Measurements from ENCODE around the gene ANKS4B.
"Not testable (repeated sequence)": the region's sequence is repeated elsewhere in the genome, so short reads cannot be mapped to it uniquely, and the experiment has no call there.

ANKS4B gene, protein sequence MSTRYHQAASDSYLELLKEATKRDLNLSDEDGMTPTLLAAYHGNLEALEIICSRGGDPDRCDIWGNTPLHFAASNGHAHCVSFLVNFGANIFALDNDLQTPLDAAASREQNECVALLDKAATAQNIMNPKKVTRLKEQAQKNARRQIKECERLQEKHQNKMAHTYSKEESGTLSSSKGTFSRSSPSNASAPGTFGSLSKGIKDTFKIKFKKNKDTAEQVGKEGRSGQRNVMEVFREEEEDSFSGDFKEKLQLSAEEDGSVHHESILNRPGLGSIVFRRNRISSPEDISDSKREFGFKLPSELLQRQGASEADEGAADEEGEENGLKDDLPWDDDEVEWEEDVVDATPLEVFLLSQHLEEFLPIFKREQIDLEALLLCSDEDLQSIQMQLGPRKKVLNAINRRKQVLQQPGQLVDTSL
- 0 reads per million in 4 donors for total RNA-seq

DNA sequence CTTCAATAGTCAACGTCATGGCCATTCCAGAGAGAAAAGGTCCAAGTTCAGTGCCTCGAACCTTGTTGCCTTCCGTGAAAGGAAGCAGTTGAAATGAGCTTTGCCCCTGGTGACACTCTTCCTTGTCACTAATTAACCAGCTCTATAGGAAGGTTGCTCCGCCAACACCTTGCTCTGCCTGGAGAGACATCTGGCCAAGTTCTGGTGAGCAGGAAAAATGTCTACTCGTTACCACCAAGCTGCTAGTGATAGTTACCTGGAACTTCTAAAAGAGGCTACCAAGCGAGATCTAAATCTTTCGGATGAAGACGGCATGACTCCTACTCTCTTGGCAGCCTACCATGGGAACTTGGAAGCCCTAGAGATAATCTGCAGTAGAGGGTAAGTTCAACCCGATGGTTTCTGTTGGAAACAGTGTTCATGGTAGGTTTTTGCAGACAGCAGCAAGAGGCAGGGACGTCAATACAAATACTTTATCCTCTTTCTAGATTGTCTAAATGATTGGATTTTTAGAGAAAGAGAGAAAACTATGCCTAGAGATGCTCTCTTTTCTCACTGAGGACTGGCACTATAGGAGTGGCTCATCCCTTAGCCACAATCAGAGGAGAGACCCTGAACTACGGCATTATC is at the start of gene ANKS4B:
ANKS4B (plus strand) TSS at position 179 of the 630 bp plus-strand sequence; CDS start at position 218, 39 bp downstream.
- DNase-seq: no peak

DNA sequence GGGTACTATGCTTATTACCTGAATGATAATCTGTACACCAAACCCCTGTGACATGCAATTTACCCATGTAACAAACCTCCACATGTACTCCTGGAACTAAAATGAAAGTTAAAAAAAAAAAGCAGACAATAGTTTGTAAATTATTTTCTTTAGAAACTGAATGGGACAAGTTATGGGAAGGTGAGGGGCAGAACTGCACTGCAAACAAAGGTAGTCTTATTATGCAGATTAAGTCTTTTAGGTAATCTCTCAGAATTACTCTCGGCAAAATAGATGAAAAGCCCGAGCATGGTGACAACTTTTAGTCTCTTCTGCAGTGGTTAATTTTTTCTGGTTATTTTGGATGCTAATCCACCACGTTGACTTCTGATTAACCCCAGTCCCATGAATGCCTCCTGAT is 49.5 kb upstream of the ANKS4B start:
- DNase-seq: no peak

DNA sequence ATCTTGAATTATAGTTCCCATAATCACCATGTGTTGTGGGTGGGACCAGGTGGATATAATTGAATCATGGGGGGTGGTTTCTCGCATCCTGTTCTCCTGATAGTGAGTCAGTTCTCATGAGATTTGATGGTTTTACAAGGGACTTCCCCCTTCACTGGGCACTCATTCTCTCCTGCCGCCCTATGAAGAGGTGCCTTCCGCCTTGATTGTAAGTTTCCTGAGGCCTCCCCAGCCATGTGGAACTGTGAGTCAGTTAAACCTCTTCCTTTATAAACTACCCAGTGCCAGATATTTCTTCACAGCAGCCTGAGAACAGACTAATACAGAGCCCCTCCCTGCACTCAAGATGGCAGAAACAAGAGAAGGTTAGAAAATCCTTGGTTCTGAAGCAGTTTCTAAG is 48.7 kb upstream of the ANKS4B start:
- DNase-seq: no peak

DNA sequence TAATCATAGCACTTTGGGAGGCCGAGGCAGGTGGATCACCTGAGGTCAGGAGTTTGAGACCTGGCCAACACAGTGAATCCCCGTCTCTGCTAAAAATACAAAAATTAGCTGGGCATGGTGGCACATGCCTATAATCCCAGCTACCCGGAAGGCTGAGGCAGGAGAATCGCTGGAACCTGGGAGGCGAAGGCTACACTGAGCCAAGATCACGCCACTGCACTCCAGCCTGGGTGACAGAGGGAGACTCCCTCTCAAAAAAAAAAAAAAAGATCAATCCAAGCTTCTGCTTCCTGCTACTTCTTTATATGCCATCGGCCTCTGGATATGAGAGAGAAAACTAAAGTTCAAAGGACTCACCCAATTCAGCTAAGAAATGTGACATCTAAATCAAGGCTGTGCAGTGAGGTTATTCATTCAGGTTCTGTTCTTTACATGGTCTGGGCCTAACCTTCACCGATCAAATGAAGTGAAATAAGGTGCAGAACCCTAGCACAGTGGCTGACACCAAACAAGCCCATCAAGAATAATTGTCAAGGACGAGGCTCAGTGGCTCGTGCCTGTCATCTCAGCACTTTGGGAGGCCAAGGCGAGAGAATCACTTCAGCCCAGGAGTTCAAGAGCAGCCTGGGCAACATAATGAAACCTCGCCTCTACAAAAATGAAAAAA is 47.7 kb upstream of the ANKS4B start:
- DNase-seq: no peak

DNA sequence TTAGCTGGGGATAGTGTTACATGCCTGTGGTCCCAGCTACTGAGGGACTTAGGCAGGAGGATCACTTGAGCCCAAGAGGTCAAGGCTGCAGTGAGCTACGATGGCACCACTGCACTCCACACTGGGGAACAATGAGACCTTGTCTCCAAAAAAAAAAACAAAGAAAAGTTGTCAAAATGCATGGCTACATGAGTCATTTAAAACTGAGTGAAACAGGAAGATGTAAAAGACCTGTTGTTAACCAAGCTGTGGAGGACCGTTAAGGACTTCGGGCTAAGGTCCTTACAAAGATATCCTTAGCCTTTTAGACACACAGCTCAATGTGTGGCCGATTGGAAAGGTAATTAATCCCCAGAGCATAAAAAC is 47.2 kb upstream of the ANKS4B start:
- DNase-seq: no peak

DNA sequence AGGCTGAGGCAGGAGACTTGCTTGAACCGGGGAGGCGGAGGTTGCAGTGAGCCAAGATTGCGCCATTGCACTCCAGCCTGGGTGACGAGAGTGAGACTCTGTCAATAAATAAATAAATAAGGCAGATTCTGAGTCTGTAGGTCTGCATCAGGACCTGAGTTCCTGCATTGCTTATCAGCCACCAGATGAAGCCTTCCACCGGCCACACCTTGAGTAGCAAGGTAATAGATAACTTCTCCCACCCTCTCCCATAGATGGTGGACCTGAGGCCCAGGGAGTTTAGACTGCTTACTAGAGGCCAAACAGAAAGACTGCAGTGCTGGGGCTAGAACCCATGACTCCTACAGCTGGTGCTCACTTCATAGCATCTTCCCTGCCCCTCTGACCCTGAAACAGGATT is 44.2 kb upstream of the ANKS4B start:
- DNase-seq: no peak

DNA sequence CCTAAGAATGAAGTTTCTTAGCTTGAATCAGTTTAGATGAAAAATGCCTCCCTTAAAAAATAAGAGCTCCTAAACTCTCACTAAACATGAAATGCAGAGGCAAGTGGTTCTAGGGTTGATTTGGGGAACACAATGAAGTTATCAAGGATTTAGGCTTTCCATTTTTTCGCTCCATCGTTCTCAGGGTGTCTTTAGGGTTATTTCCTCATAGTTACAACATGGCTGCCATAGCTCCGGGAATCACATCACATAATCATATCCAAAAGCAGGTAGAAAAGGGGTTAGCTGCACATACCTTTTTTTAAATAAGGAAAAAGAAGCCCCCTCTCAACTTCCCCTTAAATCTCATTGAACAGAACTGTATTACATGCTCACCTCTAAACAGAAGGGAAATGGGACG is 43.5 kb upstream of the ANKS4B start:
- no peak for DNase-seq

DNA sequence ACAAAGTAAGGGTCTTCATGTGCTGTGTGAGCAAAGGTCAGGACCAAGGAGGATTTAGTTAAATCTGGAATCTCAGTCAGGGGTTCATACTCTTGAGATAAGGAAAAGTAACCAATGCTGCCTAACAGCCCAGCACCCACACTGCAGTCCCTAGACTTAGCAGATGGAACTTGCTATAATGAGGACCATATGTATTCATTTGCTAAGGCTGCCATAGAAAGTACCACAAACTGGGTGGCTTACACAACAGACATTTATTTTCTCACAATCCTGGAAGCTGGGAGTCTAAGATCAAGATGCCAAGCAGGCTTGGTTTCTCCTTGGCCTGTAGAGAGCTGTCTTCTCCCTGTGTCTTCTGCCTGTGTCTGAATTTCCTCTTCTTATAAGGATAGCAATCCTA is 42.9 kb upstream of the ANKS4B start:
- no peak for DNase-seq

DNA sequence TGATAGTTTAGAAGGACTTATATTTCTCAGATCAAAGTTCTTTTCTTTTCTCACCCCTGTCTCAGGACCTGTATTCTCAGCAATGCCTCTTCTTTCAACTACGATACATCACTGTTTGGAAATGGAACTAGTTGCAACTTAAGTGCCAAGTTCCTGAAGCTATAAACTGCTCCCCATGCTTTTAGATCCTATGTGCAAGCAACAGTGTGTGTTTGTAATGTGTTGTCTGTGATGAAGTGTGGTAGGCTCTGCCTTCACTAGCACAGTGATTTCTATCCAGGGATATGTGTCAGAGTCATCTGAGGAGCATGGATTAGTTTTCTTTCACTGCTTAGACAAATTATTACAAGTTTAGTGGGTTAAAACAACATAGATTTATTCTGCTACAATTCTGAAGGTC is 40.5 kb upstream of the ANKS4B start:
- DNase-seq: no peak

DNA sequence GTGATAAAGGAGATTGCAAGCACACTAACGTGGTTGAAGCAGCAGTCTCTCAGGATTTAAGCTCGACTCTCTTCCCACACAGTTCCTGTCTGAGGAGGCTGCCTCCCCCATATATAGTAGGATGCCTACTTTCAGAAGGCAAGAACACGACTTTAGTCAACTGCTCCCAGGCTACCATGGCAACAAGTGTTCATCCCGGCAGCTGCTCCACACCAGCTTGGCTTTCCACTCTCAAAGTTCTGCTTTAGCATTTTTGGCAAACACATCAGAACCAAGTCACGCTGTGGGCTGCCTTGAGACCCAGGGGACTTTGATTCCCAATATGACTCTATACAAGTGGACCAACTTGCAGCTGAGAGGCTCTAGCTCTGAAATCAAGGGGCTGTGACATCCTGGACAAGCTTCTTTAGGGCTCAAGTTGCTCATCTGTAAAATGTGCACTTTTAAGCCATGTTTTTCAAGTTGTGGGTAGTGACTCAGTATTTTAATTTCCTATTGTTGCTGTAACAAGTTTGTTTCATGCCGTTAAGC is 38.7 kb upstream of the ANKS4B start:
- DNase-seq: no peak

DNA sequence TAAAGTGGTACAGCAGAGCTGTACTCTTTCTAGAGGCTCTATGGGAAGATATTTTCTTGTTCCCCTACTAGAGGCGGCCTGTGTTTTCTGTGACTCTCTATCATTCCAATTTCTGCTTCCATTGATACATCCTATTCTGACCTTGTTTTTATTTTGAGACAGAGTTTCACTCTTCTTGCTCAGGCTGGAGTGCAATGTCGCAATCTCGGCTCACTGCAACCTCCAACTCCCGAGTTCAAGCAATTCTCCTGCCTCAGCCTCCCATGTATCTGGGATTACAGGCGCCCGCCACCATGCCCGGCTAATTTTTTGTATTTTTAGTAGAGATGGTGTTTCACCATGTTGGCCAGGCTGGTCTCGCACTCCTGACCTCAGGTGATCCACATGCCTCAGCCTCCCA is 38.2 kb upstream of the ANKS4B start:
- DNase-seq: not testable (repeated sequence)

DNA sequence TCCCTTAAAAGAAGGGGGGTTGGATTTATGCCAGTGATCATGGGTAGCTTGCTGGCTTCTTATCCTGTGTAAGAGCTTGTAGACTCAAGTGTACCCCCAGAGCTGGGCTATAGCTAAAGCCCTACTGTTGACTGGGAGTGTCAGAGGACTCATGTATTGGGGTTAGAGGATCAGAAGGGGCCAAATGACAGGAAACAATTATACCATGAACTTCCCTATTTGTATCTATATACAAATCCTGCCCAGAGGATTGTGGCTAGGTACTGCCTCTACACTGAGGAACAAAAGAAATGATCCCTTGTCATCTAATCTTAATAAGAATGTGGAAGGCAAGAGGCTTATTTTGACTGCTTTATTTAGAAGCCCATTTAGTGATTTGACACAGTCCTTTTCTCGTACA is 36.4 kb upstream of the ANKS4B start:
- no peak for DNase-seq

DNA sequence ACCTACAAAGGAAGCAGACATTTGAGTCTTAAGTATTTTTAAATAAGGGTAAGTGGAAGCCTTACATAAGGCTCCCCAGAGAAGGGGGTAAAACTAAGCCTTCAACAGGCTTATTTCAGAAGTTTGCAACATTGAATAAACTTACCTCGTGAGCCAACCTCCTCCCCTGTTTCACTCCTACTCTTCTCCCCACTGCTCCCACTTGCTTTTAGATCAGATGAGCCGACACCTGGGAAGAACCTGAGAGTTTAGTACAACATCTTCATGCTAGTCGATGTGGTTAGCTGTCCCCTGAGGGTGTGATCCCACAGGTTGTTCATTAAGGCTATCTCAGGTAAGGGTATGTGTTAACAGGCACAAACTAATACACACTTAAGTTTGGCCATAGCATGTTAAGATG is 35.9 kb upstream of the ANKS4B start:
- DNase-seq: no peak

DNA sequence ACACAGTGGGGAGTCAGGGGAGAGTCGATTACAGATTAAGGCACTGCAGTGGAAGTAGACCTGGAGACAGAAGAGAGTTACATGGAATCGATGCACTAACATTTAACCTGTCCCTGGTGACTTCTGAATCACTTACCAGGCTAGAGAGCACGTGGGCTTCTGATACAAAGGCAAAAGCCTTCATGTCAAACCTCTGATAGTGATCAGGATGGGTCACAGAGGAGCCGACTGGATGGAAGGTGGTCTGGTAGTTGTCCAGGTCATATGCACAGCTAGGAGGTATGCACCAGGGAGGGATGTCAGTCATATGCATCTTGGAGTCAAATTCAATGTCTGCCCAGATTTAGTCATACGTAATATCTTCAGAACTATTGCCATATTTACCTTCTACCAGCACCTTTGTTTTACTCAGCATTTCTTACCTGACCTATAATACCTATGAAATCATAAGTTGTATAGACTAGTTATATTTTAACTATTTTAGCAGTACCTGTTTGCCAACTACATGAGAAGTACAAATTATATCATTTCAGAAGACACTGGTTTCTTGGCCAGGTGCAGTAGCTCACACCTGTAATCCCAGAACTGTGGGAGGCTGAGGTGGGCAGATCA is 33.8 kb upstream of the ANKS4B start:
- no peak for DNase-seq

DNA sequence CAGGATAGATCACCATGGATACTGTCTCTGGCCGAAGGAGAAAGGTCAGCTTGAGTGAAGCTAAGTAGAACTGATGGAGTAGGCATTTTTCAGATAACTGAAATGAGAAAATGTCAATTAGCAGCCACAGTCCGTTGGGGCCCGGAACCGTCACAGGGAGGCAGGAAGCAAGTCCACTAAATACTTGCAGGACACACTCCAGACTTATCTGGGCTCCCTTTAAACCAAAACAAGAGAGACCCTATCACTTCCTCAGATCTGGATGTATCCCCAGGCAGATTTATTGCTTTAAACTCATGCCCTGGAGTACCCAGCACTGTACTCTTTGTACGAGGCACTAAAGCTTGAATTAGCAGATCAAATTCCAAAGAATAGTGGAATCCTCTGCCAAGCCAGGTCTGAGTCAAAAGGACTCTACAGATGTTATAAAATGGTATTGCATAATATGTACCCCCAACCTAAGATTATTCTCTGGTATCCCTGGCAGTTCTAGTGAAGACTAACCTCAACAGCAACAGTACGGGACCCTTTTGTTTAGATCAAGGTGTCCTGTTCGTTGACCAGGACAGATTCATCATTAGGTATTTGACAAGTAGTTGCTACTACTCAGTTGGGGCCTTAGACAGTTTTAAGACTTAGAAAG is 30.2 kb upstream of the ANKS4B start:
- no peak for DNase-seq

DNA sequence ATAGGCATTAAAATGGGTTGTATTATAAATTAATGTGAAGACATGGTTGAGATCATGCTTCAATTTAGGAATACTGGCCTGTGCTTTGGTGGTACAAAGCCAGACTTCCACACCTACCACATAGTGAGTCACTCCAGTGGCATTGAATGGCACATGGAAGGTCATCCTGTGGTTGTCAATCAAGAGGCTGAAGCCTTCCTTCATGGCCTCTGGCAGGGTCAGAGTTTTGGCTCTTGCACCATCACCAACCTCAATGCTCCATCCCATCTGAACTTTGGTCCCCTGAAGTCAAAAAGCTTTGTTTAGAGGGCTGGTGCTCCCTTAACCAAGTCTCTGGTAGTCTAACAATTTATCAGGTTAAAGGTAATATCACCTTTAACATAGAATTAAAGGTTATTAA is 28.2 kb upstream of the ANKS4B start:
- DNase-seq: no peak

DNA sequence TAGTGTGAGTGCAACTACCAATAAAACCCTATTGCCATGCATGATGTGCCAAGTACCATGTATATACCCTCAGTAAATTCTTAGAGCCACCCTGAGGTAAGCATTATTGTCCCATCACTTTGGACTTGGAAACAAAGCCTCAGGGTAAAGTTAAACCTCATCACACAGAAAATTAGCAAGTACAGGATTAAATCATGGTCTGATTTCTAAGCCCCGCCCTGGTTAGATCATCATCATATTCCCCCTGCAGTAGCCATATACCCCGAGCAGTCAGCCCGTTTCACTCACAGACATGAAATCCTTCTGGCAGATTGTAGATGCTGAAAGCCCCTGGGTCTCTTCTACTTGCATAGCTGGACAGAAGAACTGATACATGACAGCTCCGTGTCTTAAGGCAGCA is 26.9 kb upstream of the ANKS4B start:
- no peak for DNase-seq

DNA sequence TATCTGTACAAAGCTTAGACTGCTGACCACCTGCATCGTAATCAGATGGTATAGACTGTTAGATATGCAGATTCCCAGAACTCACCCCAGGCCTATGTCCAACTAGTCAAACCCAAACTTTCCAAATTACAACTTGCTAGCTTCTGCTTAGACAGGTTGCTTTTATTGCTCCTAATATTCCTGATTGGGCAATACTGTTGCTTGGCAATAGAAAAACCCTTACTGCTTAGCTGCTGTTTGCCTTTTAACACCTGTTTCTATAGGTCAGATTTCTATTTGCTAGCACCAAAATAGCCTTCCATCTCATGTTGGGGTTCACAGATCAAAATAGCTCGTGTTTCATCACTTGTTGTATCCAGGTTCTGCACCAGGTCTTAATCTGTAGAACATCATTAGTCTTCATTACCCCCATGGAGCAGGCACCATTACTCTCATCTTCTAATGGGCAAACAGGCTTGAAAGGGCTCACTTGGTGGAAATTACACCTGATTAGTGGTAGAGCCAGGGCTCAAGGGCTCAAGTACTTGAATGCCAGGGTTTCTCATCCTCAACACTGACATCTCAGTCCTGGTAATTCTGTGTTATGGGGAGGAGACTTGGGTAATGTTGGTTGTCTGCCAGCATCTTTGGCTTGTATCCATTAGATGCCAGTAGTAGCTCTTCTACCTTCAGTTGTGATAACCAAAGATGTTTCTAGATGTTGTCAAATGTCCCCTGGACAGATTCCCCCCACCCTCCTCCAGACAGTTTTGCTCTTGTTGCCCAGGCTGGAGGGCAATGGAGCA is 24.9 kb upstream of the ANKS4B start:
- DNase-seq: no peak

DNA sequence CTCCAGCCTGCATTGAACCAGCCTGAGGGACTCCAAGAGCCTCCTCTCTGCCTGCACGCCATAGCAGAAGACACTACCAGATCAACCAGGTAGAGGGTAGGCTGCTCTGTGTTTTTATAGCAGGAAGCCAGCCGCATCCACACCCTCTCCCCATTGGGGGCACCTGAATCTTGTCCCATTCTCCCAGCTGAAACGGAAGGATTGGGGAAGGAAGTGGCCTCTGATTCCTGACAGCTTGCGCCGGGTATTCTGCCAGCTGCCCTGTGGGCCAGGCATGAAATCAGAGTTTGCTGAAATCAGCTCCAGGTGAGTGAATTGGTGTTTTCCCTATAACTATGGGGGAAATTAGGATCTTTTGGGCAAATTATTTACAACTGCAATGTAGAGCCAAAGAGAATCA is 22.0 kb upstream of the ANKS4B start, which contains the start of gene ZP2:
ZP2 (minus strand) TSS at position 89 of the 400 bp plus-strand sequence; CDS start at position 62, 27 bp downstream.
- DNase-seq: no peak

DNA sequence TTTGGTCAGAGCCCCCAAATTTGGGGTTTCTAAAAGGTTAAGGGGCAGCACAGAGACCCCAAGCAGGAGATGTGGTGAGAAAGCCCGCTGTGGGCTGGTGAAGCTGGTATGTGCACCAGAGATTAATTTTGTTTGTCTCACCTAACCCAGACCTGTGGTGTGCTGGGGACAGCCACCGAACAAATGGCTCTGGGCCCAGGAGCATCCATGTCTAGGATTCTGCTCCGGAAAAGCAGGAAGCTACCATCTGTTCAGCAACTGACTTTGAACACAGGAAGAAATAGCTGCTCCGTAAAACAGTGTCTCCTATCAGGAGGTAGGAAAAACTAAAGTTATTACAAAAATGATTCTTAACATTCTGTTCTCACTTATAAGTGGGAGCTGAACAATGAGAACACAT is 19.4 kb upstream of the ANKS4B start:
- no peak for DNase-seq

DNA sequence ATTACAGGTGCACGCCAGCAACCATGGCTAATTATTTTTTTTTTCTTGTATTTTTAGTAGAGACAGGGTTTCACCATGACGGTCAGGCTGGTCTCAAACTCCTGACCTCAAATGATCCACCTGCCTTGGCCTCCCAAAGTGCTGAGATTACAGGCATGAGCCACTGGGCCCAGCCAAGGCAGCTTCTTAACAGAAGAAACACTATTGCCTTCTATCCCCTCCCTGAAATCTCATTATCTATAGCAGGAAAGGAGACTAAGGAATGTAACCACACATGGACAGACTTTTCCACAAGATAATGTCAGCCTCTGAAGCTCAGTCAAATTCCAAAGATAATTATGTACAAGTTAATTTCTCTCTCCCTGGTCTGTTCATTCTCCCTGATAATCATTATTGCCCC is 16.4 kb upstream of the ANKS4B start:
- no peak for DNase-seq

DNA sequence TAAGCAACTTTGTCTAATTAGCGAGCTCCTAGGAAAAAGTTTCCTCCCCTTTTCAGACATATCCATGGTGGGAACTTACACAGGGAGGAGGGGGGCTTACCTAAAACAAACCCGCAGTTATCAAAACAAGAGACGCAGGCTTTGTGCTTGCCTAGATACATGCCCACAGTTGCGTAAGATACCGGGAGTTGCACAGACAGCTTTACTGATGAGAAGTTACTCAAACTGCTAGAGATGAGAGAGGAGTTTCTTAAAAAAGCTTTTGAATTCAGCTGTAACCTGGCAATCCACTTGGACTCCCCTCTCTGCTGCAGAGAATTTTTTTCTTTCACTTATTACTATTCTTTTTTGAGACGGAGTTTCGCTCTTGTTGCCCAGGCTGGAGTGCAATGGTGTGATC is 15.3 kb upstream of the ANKS4B start:
- no peak for DNase-seq

Data from T-helper 1 cell (primary cell).